ENCODE measurements around the gene C10orf143. TPM values are rescaled to one million over a fixed set of nuclear protein-coding genes. Genes with fewer than 3 reads are reported as not detected.

Gene C10orf143
- total and polyA plus RNA-seq, 3 donors from 2014 or later, result 3.7 to 7.6 (median 7.2) TPM

DNA sequence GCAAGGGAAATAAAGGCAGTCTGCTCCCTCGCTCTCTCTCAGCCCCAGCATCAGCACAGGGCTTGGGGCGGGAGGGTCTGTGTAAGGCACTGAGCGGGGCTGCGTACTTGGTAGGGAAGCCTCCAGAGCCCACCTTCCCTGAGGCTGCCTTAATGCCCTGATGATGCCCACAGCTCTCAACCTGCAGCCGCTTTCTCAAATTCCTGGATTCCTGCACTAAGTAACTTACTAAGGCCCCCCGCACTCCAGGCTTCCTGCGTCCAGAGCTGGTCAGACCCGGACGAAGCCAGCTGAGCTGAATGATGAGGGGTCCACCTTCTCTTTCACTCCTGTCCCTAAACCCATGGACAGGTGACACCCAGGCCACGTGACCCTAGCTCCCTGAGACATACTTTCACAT is 63.3 kb downstream of the C10orf143 start:
- TF ChIP-seq, protein P1, sequence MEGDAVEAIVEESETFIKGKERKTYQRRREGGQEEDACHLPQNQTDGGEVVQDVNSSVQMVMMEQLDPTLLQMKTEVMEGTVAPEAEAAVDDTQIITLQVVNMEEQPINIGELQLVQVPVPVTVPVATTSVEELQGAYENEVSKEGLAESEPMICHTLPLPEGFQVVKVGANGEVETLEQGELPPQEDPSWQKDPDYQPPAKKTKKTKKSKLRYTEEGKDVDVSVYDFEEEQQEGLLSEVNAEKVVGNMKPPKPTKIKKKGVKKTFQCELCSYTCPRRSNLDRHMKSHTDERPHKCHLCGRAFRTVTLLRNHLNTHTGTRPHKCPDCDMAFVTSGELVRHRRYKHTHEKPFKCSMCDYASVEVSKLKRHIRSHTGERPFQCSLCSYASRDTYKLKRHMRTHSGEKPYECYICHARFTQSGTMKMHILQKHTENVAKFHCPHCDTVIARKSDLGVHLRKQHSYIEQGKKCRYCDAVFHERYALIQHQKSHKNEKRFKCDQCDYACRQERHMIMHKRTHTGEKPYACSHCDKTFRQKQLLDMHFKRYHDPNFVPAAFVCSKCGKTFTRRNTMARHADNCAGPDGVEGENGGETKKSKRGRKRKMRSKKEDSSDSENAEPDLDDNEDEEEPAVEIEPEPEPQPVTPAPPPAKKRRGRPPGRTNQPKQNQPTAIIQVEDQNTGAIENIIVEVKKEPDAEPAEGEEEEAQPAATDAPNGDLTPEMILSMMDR (IDR thresholded peaks at IDR 0.05), result no peak
- no peak for TF ChIP-seq POLR2A (IDR thresholded peaks at IDR 0.05)
- no peaks in the 10 kb centered on the region for H3K36me3 ChIP-seq (ENCODE audit: low read depth, missing control alignments)
- H3K4me3 ChIP-seq, result no peak overlapping the region
- H3K27me3 ChIP-seq, result no peaks in the 10 kb centered on the region
- no peaks in the 10 kb centered on the region for H3K9me3 ChIP-seq
- no peak for DNase-seq
- WGBS, 2 donors, result 72 to 73% methylated on average over 10 of the region's 10 CpGs
- no peaks in the 10 kb centered on the region for H3K4me1 ChIP-seq
- no peak overlapping the region for H3K27ac ChIP-seq
- intact Hi-C loops (cut with DNase I; ENCODE audit: low total_unique reads), result no loop called here

DNA sequence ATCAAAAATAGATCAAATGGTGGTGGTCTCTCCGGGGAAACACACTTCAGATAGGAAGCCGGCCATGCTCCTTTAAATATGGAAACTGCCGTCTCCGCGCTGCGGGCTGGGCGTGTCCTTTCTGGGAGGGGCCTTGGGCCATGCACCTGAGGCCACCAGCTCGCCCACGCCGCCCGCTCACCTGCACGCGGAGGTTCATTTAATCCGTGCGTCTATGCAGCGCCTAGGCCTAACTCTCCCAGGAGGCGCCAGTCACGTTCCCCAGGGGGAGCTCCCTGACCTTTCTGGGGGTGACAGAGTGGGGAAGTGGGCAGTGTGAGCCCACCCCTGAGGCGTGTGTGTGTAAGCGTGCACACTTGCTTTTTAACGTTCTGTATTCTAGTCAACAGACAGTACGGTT is 64.0 kb downstream of the C10orf143 start:
- Histone ChIP-seq H3K27me3 (no peaks in the 10 kb centered on the region), H3K4me3 (peak overlapping the region in 1 of 2 donors; percentile 23)
- intact Hi-C loops (cut with DNase I; ENCODE audit: low total_unique reads), result no loop called here

DNA sequence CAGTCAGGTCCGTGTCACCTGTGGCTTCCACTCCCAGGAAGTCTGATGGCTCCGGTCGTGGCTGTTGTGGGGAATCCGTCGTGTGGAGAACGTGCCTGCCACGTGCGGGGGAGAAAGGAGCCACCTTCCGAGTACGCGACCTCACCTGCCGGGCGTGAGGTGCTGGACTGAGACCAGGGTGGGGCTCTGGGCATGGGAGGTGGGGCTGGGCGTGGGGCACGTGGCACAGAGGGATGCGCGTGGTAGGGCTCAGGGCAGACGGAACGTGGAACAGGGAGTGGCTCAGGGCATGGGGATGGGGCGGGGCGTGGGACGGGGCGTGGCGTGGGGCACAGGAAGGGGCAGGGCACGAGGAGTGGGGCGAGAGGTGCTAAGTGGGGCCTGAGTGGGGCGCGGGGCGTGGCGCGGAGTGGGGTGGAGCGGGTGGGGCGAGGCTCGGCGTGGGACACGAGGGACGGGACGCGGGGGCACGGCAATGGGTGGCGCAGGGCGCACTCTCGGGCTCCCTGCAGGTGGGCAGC is 64.8 kb downstream of the C10orf143 start:
- Histone ChIP-seq H3K27ac (no peak overlapping the region), H3K27me3 (no peaks in the 10 kb centered on the region), H3K4me1 (no peaks in the 10 kb centered on the region), H3K9me3 (no peaks in the 10 kb centered on the region), H3K36me3 (ENCODE audit: low read depth, missing control alignments) (no peaks in the 10 kb centered on the region), H3K4me3 (peak overlapping the region in 1 of 2 donors; percentile 23)
- WGBS, 2 donors, result 78% methylated on average over 43 of the region's 43 CpGs
- no peak for DNase-seq
- intact Hi-C loops (cut with DNase I; ENCODE audit: low total_unique reads), result no loop called here
- TF ChIP-seq, protein P1 (IDR thresholded peaks at IDR 0.05), result no peak
- TF ChIP-seq POLR2A (IDR thresholded peaks at IDR 0.05), result no peak

More for the DNA sequence above, 64.0 kb downstream of the C10orf143 start:
- 70 to 74% methylated on average over 21 to 22 of the region's 22 CpGs for WGBS, 2 donors
- no peak for DNase-seq
- Histone ChIP-seq H3K4me1 (no peaks in the 10 kb centered on the region), H3K36me3 (ENCODE audit: low read depth, missing control alignments) (no peaks in the 10 kb centered on the region), H3K9me3 (no peaks in the 10 kb centered on the region), H3K27ac (no peak overlapping the region)
- TF ChIP-seq, protein P1 (IDR thresholded peaks at IDR 0.05), result no peak
- no peak for TF ChIP-seq POLR2A (IDR thresholded peaks at IDR 0.05)

DNA sequence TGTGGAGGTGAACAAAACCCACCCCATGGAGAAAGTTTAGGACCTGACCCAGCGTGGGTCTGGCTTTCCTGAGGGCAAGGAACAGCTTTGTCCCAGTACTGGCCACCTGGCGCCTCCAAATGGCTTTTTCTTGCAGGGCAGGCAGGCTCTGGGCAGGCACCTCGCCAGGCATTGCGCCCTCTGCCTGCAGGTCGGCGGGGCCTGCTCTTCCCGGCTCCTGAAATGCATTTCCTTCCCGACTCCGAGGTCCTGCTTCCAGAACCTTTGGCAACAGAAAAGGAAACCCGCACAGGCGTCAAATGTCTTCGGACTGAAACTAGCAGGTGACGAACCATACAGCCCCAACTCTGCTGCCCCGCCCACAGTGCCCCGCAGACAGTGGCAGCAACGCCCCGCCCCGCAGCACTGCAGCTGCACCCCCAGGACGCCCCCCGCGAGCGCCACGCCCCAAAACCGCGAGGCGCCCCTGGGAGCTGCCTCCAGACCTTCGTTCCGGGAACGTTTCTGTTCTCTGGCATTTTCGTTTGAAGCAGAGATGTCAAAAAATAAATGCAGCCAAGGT is 65.5 kb downstream of the C10orf143 start:
- 50 to 63% methylated on average over 23 to 30 of the region's 30 CpGs for WGBS, 2 donors
- no peak for TF ChIP-seq POLR2A (IDR thresholded peaks at IDR 0.05)
- TF ChIP-seq, protein P1 (IDR thresholded peaks at IDR 0.05), result no peak
- Histone ChIP-seq H3K4me3 (no peak overlapping the region), H3K27me3 (no peaks in the 10 kb centered on the region), H3K9me3 (no peaks in the 10 kb centered on the region), H3K36me3 (ENCODE audit: low read depth, missing control alignments) (no peaks in the 10 kb centered on the region), H3K4me1 (no peaks in the 10 kb centered on the region), H3K27ac (no peak overlapping the region)
- intact Hi-C loops (cut with DNase I; ENCODE audit: low total_unique reads), result no loop called here
- DNase-seq, result no peak
